GM21528 (cell line): ENCODE data around the gene LRRFIP1.

Experiments
- ATAC-seq: cut with Tn5 transposase; IDR thresholded peaks from one replicate; pipeline ENCODE4 v1.9.1; 2021; ENCODE audit warnings: mild to moderate bottlenecking, moderate library complexity; ENCODE audit not compliant: unreplicated experiment, low FRiP score

The LRRFIP1 gene

GRCh38 chr2:237699870-237700511, 72.6 kb downstream of the LRRFIP1 start:
- no peak for ATAC-seq

- ATAC-seq: no peak
Observed at GRCh38 chr2:237700512-237701032, 73.2 kb downstream of the LRRFIP1 start.

- no peak for ATAC-seq
Observed at GRCh38 chr2:237701033-237701858, 73.9 kb downstream of the LRRFIP1 start.

GRCh38 chr2:237701859-237702390, 74.5 kb downstream of the LRRFIP1 start:
- no peak for ATAC-seq

GRCh38 chr2:237702441-237703391, 75.3 kb downstream of the LRRFIP1 start:
- ATAC-seq: no peak

GRCh38 chr2:237704501-237705434, 77.4 kb downstream of the LRRFIP1 start:
- no peak for ATAC-seq

GRCh38 chr2:237706257-237706656, 78.9 kb downstream of the LRRFIP1 start:
- no peak for ATAC-seq

- no peak for ATAC-seq
Observed at GRCh38 chr2:237708065-237708398, 80.6 kb downstream of the LRRFIP1 start.

GRCh38 chr2:237708491-237708890, 81.1 kb downstream of the LRRFIP1 start:
- ATAC-seq: no peak

- ATAC-seq: no peak
Observed at GRCh38 chr2:237708961-237709360, 81.6 kb downstream of the LRRFIP1 start.

GRCh38 chr2:237711458-237712150, 84.2 kb downstream of the LRRFIP1 start:
- no peak for ATAC-seq

GRCh38 chr2:237712477-237713377, 85.3 kb downstream of the LRRFIP1 start:
- no peak for ATAC-seq

GRCh38 chr2:237714690-237715458, 87.5 kb downstream of the LRRFIP1 start:
- no peak for ATAC-seq

- no peak for ATAC-seq
Observed at GRCh38 chr2:237715459-237715947, 88.1 kb downstream of the LRRFIP1 start.

- ATAC-seq: no peak
Observed at GRCh38 chr2:237716011-237716410, 88.6 kb downstream of the LRRFIP1 start.

GRCh38 chr2:237717366-237718276, 90.2 kb downstream of the LRRFIP1 start:
- ATAC-seq: no peak
